GM12878 (cell line): ENCODE data around the gene ADAP1. TPM values are rescaled to one million over a fixed set of nuclear protein-coding genes. Genes with fewer than 3 reads are reported as not detected.
A peak's percentile ranks its signal among the peaks of the same experiment; 100 is the strongest.

Experiments
- ATF3 ChIP-seq: IDR thresholded peaks from 2 replicates; pipeline ENCODE4 v1.6.1; 2011; ENCODE audit warnings: low read depth, mild to moderate bottlenecking, low read length, moderate library complexity, borderline replicate concordance; ENCODE audit errors: extremely low read depth
- BACH1 ChIP-seq: fragments of 450-650 bp; IDR thresholded peaks from 2 replicates; pipeline ENCODE4 v1.6.1; 2017; ENCODE audit warnings: mild to moderate bottlenecking, borderline replicate concordance
- NFIC ChIP-seq: IDR thresholded peaks from 2 replicates; pipeline ENCODE4 v1.6.1; 2012; ENCODE audit warnings: low read depth, mild to moderate bottlenecking, inconsistent platforms, low read length, moderate library complexity
- SRF ChIP-seq, 2 experiments: IDR thresholded peaks; 2 replicates each; pipeline ENCODE4 v1.6.1; 2011; ENCODE audit warnings: low read depth in 2 of 2, low read length in 2 of 2, mild to moderate bottlenecking in 1 of 2, moderate library complexity in 1 of 2
- ZNF592 ChIP-seq: fragments of 450-650 bp; IDR thresholded peaks from 2 replicates; pipeline ENCODE4 v1.6.1; 2017; ENCODE audit warnings: mild to moderate bottlenecking, moderate library complexity
- ZNF622 ChIP-seq: fragments of 450-650 bp; IDR thresholded peaks from 2 replicates; pipeline ENCODE4 v1.6.1; 2017; ENCODE audit warnings: mild to moderate bottlenecking, inconsistent platforms
- ZNF687 ChIP-seq: fragments of 450-650 bp; IDR thresholded peaks from 2 replicates; pipeline ENCODE4 v1.6.1; 2017; ENCODE audit warnings: mild to moderate bottlenecking, moderate library complexity
- ZZZ3 ChIP-seq: IDR thresholded peaks from 2 replicates; pipeline ENCODE4 v1.6.1; 2011; ENCODE audit warnings: low read depth; ENCODE audit not compliant: control insufficient read depth, insufficient read length
- polyA plus RNA-seq, 11 experiments: library from polyadenylated mRNA; depleted of rRNA in 4 of 11; unstranded in 6 of 11; stranded (reverse) in 5 of 11; fragments of >200 nt; fragmentation: Nextera tagmentation in 4 of 11; fragmentation: Illumina TruSeq in 1 of 11; extraction: Ambion mirVana in 4 of 11; extraction: Trizol in 1 of 11; gene quantifications; 1 replicate in 1 of 11; 2 replicates in 10 of 11; pipeline versions ENCODE4 v1.2.1 to v1.2.3, GENCODE V29; 2011 to 2016; ENCODE audit warnings: inconsistent platforms in 2 of 11, missing spikeins in 2 of 11, low read depth in 1 of 11
- total RNA-seq, 4 experiments: library from RNA; depleted of rRNA in 3 of 4; stranded (reverse); fragments of >200 nt in 3 of 4; fragmentation: Illumina TruSeq in 1 of 4; extraction: Trizol in 1 of 4; gene quantifications; 2 replicates each; pipeline versions ENCODE4 v1.2.1 to v1.2.3, GENCODE V29; 2013 to 2021

Gene ADAP1
- total and polyA plus RNA-seq, 10 of the 15 experiments (the other 5 are each of a cell fraction or from before 2014, with no cell fraction given) = 0.22 to 44.2 (median 22.0) TPM; not detected in 1

- TF ChIP-seq ATF3 = peak; percentile 100
- peak; percentile 62; the same call in 1 of the 2 replicates for TF ChIP-seq ZNF592
- TF ChIP-seq ZNF622 = no peak
- peak; percentile 99 for TF ChIP-seq NFIC
- TF ChIP-seq ZNF687 = peak; percentile 57
- peak; percentile 90 for TF ChIP-seq BACH1
- 0 out of 4 replicates have a peak, but pooled peaks of 1 of the 2 experiments have one; percentile 2 for TF ChIP-seq SRF (IDR thresholded peaks at IDR 0.05; ENCODE audit: low read depth in 2 of 2, low read length in 2 of 2)
- no peak for TF ChIP-seq ZZZ3
These were observed 78.2 kb downstream of the ADAP1 start, which contains the start of gene GET4 (continued) for GRCh38 chr7:876077-876971.
